HG03064 (cell line): ENCODE data around the gene GRM4.

Experiments used
- ATAC-seq: cut with Tn5 transposase; IDR thresholded peaks from one replicate; pipeline ENCODE4 v1.9.1; 2021; ENCODE audit warnings: low read depth; ENCODE audit not compliant: unreplicated experiment

GRM4 gene

DNA sequence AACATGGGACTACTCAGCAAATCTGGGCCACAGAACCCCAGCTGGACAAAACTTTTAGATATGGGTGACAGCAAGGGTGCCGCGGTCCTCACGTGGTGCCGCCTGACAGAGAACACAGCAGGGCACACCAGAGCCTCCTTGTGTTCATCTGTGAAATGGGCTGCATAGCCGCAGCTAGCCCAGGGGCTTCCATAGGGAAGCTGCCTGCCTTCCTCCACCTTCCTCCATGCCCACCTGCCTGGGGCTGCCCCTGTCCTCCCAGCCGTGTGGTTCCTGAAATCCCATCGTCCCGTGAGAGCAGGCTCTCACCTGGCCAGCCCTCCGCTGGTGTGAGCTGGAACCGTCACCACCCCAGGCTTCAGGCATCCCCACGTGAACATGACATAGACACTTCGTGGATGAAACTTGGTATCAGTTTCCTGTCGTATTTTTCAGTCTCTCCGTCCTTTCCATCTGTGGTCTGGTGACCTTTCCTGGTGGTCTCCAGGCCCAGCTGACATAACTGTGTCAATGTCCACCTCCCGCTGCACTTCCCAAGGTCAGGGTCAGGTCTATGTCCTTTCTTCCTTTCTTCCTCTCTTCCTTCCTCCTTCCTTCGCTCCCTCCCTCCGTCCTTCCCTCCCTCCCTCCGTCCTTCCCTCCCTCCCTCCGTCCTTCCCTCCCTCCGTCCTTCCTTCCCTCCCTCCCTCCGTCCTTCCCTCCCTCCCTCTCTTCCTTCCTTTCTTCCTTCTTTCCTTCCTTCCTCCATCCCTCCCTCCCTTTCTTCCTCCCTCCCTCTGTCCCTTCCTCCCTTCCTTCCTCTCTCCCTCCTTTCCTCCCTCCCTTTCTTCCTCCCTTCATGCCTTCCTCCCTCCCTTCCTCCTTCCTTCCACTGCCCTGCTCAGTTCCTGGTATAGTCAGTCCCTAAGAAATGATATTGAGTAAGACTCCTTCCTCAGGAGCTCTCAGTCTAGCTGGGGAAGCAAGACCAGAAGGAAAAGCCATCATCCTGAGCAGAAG lies 78.8 kb downstream of the GRM4 start:
- no peak for ATAC-seq

DNA sequence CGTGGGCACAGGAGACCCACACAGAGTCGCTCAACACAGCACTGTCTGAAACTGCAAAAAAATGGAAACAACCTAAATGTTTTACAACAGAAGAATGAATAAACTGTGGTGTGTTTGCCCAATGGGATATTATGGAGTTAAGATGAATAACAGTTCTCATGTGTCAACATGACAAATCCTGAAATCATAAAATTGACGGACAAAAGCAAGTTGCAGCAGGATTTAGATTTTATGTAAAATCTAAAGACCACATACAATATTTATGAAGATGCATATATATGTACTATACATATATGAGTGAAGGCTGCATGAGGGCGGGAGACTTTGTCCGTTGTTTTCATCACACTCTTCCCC lies 79.7 kb downstream of the GRM4 start:
- ATAC-seq: no peak

DNA sequence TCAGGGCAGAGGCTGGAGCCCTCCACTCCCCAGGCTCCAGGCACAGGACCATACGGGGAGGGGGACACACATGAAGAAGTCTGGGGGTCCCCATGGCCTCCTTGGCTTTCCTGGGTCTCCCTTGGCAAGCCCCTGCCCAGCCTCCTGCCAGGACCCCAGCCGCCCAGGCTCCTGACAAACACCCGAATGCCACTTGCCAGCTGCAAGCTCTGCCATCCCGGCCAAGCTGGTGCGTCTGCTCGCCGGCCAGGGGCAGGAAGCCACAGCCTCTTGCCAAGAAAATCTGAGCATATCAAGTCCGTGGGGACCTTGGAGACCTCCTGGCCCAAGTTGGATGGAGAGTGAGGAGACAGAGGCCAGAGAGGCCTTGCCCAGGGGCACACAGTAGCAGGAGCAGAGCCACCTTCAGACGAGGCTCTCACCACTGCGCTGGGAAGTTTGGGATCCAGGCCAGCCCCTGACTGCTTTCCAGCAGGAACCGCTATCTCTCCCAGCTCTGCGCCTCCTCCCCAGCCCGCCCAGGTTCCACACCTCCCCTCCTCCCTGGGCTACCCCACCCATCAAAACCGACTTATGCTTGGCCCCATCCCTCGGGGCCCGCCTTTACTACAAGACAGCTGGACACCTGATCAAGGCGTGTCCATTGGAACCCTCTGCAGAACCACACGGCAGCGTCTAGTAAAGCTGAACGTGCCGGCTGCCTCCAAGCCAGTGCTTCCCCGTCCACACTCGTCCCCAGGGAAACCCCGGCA lies 80.2 kb downstream of the GRM4 start:
- ATAC-seq: no peak

DNA sequence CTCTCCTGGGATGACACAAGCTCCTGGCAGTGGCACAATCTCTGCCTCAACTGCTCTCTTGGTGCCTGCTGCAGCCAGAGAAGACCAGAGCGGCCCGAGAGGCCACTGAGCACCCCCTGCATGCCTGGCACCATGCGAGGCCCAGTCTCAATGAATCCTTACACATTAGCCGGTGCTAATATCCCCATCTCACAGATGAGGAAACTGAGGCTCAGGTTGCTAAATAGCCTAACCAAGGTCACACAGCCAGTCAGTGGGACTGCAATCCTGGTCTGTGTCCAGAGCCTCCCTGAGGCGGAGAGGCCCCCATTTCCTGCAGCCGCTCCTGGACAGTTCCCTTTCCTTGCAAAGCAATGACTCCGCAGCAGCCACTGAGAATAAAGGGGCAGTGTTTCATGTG lies 81.2 kb downstream of the GRM4 start:
- ATAC-seq: no peak

DNA sequence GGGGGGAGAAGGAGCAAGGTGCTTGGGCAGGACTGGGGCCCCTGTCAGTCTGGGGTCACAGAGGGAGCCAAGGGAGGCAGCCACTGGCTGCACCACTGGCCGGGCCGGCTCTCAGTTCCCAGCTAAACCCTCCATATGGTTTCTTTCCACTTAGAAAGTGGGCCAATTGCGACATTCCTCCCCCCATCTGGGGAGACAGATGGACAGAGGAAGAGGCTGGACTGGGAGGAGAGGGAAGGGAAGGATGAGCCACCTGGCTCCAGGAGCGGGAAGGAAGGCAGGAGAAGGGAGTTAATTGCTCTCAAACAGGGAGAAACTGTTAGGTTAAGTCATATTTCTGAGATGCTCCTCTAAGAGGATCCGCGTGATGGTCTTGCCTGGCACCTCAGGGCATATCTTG lies 82.2 kb downstream of the GRM4 start:
- ATAC-seq: no peak

DNA sequence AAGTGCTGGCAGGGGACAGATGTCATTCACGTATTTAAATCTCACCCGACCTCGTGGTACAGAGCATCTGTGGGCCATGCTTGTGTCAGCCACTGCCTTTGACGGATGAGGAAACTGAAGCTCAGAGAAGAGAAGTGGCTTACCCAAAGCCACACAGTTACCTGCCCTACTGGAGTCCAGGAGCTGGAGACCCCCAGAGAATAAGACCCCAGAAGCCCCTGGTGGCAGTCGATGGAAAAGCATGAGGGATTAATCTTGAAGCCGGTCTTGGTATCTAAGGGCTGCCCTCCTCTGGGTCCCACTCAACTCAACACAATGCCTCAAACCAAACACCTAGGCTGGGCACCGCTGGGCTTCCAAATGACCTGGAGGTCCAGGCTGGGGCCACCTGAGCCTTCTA lies 83.1 kb downstream of the GRM4 start:
- ATAC-seq: no peak

DNA sequence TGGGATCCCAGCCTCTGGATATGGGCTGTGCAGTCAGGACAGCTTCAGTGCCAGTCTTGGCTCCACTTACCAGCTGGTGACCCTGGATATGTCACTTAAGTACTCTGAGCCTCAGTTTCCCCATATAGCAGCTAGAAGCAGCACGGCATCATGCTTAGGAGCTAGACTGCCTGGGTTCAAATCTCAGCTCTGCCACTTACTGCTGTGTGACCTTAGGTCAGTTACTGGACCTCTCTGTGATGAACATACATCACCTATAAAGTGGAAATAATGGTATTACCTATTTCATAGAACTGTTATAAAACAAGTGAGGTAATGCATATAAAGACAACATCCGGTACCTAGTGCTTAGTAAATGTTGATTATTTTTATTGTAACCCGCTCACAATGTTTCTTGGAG lies 83.7 kb downstream of the GRM4 start:
- no peak for ATAC-seq

DNA sequence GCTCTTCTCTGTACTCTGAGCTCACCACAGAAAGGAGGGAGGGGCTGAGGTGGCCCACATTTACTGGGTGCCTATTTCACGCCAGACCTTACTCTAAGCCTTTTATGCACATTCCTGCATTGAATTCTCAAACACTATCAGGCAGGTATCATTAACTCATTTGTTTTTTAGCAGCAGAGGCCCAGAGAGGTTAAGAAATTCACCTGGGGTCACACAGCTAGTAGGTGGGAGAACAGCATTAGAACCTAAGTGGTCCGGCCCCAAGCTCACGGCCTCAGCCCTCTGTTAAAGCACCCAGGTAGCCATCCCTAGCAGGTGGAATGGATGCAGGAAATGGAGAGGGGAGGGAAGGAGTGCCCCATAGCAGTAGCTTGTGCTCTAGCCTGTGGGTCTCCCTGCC lies 84.5 kb downstream of the GRM4 start:
- no peak for ATAC-seq

DNA sequence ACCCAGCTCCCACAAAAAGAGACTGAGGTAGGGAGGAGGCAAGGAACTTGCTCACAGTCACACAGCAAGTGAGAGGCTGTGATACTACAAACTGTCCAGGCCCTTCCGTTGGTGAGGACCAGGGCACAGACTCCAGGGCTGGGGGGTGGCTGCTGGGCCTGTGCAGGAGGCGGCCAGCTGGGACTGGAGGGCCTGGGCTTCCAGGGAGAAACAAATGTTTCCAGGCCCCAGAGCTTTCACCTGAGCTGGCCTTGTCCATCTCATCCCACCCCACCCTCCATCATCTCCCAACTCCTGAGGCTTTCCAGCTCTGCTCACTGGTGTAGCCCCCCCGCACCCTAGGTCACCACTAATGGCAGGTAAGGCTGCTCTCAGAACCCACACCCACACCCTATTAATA lies 86.0 kb downstream of the GRM4 start:
- ATAC-seq: no peak

DNA sequence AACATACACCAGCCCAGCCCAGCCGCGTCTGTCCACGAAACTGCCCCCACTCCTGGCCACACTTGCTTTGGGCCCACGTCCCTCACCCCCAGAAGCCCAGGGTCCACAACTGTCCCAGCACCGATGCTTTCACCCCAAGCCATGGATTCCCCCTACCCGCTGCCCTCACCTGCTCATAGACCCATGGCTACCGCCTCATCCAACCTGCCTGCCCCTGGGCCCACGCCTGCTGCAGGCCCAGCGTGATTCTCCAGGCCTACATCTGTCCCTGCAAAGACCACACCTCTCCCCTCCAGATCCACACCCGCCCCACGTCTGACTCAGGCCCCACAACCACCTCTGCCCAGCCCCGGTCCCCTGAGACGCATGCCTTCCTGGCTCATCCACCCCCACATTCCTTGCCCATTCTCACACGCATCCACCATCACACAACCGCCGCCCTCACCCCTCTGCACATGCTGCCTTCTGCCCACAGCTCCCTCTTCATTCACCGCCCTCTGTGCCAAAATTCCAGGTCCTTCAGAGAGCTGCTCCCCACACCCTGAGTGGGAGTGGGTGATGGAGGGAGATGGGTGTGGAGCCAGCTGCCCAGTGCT lies 86.7 kb downstream of the GRM4 start:
- ATAC-seq: no peak

DNA sequence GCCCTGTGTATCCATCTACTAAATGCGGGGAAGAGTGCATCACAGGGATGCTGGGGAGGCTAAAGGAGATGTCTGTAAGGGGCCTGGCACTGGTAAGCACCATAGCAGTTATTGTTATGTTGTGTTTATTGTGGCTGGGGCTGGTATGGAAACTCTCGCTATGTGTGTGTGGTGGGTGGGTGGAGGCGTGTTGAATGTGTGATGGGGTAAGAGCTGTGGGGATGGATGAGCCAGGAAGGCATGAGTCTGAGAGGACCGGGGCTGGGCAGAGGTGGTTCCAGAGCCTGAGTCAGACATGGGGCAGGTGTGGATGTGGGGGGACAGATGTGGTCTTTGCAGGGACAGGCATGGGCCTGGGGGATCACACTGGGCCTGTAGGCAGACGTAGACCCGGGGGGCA lies 88.1 kb downstream of the GRM4 start:
- ATAC-seq: no peak

DNA sequence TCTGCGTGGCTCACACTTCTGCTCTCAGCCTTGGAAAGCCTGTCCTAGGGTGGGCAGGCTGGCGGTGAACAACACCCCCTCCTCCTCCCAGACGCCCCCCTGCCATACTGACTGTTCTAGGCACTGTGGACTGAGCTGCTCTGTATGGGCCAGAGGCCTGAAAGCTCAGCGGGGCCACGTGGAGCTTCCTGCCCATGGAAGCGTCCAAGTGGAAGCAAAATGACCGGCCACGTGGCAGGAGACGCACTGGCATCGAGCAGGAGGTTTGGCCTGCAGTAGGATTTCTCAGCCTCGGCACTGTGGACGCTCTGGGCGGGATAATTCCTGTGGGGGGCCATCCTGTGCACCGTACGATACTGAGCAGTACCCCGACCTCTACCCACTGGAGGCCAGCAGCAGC lies 88.7 kb downstream of the GRM4 start:
- no peak for ATAC-seq

DNA sequence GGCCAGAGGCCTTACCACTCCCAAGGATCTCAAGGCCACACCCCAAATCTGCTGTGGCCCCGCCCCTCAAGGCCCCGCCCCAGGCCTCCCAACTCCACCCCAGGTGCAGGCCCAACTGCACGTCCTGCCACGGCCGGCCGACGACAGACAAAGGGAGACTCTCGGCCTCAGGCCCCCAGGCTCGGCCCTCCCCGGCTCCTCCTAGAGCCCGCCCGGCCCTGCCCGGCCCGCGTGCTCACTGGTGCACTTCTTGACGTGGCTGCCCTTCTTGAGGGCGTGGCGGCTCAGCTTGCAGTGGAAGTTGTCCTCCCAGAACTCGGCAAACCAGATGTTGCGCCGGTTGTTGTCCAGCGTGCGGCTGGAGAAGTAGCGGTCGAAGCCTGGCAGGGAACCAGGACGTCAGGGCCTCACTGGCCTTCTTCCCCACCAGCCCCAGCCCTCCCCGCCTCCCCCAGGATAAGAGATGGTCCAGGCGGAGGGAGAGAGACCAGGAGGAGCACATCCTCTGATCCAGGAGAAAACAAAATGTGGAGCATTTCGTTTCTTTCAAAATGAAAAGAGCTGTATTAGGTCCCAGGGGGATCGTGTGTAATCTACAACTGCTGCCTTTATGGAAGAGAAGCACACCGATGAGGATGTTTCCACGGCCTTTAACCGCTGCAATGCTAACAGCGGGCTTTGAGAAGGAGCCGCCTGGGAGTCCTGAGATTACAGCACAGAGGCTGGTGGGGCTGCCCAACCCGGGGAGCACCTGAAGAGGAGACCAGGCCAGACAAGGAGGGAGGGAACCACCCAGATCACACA lies 89.4 kb downstream of the GRM4 start:
- no peak for ATAC-seq

DNA sequence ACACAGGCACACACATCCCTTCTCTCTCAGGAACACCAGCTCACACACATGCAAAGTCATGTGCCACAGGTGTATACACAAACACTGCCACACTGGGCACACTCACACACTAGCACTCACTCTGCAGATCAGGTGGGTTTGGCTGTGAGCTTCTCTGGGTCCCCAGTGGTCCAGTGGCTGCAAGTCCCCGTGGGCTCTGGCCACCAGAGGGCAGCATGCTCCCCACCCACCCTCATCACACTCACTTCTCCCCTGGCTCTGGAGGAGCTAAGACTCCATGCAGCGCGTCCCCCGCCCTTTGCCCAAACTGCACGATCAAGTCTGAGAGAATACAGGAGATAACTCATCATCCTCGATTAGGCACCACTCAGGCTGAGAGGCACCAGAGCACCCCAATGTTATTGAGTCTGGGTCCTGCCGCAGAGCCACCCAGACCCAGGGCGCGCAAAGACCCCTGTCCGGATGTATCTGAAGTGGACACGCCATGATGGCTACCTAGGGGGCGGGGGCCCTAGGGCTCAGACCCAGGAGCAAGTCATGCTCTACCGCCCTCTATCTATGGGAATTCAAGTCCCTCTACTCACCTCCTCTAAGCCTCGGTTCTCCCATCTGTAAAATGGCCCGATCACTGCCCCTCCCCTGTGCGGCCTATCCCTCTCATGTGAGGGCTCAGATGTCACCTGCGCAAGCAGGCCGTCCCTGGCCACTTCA lies 90.5 kb downstream of the GRM4 start:
- no peak for ATAC-seq

DNA sequence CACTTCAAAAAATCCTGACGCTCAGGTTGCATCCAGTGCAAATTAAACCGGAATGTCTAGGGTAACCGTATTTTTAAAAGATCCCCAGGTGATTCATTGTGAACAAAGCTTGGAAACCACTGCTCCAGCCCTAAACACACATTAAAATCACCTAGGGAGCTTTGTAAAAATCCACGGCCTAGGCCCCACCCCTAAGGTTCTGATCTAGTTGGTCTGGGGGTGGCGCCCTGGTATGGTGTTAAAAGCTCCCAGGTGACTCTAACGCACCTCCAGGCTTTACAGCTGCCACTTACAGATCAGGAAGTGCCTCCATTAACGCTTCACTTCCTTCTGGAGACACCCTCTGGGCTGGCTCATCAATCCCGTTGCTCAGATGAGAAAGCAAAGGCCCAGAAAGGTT lies 92.2 kb downstream of the GRM4 start:
- no peak for ATAC-seq

DNA sequence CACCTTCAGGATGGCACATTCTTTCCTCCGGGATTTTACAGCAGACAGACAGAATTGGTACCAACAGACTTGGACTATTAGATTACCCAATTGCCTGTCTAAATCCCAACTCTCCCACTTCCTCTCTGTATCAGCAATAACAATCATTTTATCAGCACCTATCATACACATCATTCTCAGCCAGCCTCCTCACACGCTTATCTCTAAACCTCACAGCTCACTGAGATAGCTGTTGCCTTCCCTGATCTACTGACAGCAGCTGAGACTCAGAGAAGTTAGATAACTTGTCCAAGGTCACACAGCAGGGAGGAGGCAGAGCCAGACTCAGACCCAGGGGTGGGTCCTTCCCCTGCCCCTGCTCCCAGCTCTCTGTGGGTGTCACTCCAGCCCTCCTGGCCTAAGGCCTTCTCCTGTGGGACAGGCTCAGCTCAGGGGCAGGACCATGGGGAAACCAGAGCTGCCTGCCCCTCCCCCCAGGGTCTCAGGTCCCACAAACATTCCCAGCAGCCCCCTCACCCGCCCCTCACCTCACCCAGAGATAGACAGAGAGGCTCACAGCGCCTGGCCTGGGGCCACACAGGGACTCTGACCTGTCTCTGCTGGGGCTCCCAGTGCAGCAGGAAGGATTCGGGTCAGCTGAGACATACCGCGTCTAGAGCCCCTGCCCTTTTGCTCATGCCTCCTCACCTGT lies 92.8 kb downstream of the GRM4 start:
- no peak for ATAC-seq

DNA sequence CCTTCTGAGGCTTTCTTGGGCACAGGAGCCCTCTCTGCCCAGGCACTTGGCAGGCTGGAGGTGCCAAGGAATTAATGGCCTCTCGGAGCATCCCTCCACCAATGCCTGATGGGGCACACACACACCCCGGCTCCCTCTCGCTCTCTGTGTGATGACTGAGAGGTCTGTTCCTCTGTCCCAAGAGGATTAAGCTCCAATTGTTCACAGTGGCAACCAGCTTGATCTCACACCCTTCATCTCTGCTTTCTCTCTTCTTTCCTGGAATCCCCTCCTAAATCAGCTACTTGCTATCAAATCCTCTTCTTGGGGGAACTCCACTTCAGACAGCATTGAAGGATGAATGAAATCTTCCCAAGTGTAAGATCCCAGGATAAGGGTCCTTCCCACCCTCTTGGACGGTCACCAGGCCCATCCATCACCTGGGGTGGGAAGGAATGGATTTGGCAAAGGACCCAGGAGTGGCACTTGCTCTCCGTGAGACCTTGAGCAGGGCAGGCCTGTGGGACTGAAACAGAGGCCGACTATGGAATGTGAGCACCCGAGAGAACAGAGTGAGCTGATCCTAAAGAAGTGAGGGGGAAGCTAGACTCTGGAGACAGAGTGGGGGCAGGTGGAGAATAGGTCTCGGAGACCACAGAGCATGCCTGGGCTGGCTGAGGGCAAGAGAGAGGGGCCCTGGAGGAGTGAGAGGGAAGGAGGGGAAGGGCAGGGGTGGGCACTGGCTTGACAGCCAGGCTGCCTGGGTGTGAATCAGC lies 93.6 kb downstream of the GRM4 start:
- ATAC-seq: no peak

DNA sequence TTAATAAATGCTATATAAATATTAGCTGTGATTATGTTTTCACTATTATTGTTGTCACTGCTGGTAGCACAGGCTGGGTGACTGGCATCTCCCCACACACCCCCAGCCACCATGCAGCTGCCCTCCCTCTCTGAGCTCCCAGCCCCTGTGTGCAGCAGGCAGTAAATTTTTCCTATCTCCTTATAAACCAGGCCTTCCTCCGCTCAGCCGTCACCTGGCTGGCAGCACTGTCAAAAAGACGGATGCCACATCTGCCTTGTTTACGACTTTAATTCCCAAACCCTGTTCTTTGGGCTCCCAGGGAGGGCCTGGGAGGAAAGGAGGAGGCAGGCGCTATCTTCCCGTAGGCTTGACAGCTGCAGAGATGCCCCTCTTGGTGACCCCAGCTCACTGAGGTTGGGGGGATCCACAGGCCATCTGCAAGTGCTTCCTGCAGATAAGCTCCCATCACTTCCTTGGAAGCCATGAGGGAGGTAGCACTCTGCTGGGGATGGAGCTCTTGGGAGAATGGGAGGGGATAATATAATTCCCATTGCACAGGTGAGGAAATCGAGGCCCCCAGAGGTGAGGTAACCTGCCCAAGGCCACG lies 94.5 kb downstream of the GRM4 start:
- no peak for ATAC-seq
